Dedifferentiated amniotic fluid mesenchymal stem cell (primary cell): Measurements from ENCODE around the gene ARL15.

Experiments used
- DNase-seq: peaks from one replicate; pipeline ENCODE4 v3.0.0-alpha.2; 2016; ENCODE audit errors: extremely low spot score

The ARL15 gene

DNA sequence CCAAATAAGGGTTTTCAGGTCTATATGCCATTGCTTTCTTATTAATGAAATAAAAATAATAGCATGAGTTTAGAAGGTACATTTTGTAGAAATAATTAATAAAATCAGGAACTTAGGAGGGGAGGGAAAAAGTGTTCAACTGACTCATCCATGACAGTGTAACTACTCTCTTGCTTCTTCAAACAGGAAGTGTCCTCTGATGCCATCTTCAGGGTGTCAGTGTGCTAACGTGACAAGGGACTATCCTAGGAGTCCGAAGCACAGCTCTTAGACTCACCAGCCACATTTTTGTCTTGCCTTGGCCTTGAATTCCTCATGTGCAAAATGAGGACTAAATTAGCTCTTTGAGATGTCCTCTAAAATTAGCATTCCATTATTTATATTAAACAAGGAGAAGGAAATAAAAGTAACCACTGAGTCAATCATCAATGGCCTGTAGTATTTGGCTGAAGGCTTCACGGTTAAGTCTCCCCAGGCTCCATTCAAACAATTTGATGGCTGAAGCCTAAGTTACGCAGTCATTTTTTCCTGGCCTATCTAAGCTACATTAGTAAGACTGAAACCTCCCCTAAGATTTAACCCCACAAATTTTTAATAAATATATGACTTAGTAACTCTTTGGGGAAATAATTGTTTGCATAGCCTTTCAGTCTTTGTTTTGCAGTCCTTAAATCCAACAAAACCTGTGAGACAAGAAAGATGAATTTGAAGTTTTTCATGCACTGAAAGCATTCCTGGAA, 151.1 kb downstream of the ARL15 start:
- no peak for DNase-seq

DNA sequence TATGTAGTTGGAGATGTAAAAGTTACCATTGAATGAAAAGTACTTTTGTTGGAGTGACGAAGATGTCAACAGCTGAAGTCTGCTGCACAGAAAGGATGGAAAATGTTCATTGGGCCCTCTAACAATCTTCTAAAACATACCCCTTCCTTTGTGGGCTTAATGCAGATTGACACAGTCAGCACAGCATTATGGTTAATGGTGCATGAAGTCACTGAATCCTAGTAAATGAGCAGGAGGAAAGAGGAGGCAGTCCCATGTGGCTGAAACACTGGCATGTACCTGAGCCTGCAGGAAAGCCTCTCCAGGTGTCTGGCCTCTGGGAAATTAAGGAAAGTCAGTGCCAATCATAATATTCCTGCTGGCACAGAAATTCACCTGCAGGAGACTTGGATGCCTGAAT, 153.8 kb downstream of the ARL15 start:
- DNase-seq = no peak

DNA sequence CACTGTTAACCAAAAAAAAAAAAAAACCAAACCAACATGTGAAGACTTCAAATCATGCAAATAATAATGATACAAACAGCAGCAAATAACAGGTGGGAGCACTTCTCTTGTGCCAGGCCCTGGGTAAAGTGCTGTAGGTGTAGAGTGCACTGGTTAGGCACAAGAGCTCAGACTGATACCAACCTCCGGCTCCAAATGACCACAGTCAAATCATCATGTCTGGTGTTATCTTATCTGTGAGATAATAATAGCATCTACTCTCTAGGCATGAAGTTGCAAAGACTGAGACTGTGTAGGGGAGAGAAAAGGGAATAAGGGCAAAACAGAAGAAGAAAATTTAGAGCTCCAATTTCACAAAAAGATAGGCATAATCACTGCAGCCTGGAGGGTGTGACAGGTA, 159.5 kb downstream of the ARL15 start:
- no peak for DNase-seq

DNA sequence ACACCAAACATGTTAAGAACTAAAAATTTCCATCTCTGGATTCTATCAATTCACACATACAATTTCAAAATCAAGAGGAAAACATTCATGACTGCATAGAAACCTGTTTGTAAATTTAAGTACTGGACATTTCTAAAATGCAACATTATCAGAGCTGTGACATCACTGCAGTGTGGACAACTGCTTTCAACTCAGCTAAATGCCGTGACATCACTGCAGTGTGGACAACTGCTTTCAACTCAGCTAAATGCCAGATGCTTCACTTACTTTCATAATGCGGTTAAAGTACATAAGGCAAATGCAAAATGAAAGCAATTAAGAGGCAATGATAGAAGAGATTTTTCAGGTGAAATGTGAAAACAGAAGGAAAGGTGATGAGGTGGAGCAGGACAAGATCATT, 161.5 kb downstream of the ARL15 start:
- no peak for DNase-seq

DNA sequence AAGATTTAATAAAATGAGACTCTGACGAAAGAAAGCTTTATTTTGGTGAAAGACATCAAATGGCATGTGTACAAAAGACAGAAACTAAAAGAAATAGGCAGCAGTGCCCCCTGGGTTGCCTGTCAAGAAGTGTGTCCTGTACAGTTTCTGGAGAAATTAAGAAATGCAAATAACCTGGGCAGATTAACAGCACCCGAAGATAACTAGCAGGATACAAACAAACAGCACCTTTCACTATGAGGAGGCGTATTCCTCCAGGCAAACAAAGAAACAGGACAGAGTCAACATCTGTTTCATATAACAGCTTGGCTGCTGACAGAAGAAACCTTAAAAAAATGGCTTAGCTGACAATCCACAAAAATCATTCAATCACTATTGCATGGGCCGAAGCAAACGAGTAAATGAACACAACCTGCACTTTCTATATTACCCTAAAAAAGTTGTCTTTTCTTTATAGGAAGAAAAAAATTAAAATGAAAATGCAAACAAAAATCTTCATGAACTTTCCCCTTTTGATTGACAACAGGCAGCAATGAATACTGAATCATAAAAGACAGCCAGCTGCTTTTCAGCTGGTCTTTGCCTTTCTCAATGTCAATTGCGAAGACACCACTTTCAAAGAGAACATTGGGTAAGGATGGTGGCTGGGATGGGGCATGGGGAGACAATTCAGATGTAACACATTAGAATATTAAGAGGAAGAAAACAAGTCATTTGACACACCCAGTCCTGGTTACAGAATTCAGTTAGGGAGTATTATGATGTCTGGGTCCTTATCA, 162.1 kb downstream of the ARL15 start:
- peak; percentile 39 for DNase-seq

DNA sequence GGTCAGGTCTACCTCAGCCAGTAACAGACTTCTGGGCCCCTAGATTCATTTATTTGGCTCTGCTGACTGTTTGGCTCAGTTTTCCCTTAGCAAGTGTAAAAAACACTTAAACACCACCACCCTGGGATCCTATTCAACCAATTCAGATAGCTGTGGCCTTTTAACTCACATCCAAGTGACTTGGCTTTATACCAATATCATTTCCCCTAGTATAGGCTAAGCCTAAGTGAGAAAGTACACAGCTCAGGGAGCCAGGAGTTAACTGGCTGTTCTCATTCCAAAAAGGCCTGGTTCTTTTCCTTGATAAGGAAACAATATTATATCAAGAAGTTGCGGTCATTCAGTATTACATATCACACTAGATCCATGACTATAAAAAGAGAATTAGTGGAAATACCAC, 163.5 kb downstream of the ARL15 start:
- DNase-seq = no peak

DNA sequence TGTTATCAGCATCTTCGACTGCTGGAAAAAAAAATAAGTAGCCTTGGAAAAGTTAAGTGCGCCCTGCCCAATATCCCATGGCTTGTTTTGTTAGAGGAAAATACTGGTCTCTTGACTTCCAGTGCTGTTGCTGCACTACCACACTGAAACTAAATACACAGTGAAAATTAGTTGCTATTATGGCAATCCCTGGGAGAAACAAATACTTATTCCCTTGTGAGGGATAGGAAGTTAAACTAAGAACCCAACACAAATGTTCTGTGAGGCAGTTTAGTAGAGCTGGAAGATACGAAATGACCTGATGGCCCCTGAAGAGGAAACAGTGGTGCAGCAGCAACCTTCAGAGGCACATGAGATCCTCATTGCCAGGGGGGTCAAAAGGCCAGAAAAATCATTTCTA, 164.0 kb downstream of the ARL15 start:
- no peak for DNase-seq

DNA sequence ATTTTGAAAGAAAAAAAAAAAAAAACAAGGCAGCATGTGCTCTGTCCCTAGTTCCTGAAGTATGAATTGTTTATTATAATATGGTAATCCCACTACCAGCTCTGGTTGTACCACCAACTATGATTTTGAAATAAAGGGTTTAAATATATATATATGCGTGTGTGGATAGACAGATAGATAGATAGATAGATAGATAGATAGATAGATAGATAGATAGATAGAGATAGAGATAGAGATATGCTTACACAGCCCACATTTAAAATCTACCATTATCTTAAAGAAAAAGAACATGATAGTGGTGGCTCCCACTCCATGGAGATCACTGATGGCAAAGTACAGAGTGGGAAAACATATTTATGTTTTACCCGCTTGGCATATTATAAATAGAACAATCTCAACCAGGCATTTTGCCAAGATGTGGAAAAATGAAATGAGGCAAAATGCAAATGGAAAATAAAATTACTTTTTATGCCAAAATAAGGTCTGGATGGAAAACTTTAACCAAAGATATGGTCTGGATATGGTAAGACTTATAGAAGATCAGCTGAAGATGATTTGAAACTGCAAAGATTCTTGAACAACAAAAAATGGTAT, 170.0 kb downstream of the ARL15 start:
- no peak for DNase-seq

DNA sequence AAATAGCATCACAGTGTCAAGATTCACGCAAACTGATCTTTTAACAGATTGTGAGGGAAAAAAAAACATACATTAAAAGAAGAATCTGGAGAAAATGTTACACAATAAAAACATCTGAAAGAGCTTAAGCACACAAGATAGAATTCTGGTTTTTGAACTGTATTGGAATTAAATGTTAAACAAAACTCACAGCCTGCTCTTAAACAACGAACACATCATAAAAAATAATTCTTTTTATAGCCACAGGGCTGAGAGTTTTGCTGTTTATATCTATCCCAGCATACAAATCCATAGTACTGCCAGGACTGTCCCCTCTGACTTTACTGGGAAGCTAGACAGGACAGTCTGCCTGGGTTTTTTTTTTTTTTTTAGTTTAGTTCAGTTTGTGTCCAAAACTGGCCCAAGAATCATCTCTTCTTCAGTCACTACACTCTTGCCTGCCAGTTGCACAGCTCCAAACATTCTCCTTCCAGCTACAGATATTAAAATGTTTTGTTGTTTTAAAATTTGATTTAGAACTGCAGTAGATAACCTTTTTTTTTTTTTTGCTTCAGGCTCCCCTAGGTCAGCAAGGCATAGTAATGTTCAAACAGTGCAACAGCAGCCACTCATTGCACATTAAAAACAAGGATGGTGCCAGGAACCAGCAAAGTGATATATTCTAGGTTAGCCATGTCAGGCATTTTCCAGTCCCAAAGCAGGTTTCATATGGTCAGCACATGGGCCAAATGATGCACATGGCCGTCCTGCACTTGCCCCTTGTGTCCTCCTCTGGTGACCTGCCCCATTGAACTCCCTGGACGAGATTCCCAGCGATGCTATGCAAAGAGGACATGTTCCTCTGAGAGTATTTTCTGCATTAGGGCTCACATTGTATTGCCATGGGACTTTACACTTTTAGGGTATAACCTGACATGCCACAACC, 173.6 kb downstream of the ARL15 start:
- DNase-seq = no peak

DNA sequence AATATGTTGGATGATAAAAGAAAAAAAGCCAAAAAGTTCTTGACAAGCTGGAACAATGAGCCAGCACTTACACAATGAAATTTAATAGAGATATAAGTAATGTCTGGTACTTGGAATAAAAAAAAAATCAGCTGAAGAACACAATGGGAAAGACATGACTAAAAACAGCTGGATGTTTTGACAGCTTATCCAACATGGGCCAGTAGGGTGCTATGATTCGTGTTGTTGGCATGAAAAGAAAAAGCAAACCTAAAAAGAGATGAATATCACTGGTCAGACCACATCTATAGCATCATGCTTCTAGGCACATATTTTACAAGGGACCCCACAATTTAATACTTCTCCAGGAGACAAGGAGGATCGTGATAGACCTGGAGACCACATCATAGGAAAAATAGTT, 175.3 kb downstream of the ARL15 start:
- DNase-seq = peak; percentile 63

DNA sequence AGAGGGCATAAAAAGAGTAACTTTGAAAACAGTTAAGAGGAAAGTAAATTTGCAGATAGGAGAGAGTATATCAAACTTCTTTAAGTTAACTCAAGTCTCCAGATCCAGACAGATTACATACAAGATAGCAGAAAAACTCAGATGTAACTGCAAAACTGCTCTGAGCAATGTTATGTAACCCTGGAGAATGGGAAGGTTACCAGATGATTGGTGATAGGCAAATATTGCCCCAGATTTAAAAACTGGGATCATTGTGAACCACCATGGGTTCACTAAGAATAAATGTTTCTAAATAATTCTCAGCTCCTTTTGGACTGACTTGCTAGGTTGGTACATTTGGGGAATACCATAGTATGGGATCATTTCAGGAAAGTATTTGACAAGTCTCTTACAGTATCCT, 176.5 kb downstream of the ARL15 start:
- DNase-seq = no peak

DNA sequence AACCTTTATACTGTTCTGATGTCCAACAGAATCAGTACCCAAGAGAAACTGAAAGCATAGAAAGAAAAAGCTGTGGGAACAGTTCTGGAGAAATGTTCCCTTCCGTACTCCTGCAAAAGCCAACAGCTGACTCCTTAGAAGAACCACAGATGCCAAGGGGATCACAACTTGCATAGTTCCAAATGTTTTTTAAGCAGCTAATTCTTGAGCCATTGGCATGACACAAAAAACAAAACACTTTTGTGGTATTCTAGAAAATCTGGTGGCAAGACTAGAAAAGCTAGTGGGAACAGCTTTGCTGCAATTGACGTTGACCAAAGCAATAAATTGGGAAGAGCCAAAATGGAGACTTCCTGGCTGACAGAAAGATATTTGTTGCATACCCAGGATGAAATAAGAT, 189.9 kb downstream of the ARL15 start:
- DNase-seq = no peak

DNA sequence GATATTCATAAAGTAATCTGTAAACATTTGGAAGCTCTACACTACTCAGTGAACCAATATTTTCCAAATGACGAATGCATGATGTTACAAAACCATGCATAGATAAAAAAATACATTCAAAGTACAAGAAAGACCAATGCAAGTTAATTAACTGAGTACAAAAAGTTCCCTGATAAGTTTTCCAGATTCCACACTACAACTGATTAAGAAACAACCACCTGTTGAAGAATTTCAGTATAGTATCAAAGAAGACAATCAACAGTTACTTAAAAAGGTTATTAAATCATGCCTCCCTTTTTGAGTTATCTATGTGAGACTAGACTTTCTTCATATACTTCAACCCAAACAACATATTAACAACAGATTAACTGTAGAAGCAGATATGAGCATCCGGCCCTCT, 192.4 kb downstream of the ARL15 start:
- DNase-seq = no peak

DNA sequence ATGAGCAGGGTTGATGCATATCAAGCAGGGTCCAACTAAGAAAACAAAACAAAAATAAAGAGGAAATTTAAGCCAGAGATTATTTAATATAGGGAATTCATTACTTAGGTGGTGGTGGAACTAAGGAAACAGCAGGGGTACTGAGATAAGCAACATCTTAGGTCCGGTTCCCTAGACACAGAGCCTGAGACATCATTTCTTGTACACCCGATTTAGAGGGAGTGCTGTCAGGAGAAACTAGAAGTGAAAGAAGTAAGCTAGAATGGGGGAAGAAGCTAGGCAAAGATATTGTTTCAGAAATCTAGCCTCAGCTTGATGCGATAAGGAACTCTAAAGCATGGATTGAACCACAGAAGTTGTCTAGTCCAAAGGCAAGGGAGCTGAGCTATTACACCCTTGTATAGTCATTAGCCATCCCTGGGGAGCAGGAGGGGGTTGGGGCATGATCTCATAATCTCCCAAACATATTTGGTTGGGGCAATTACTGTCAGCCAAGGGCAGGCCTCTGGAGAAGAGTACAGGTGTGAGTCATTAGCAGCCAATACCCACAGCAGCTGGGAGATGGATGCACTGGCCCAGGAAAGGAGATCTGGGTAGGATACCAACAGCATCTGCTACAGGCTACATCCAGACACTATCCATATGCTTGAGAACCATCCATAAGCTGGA, 194.5 kb downstream of the ARL15 start:
- no peak for DNase-seq

DNA sequence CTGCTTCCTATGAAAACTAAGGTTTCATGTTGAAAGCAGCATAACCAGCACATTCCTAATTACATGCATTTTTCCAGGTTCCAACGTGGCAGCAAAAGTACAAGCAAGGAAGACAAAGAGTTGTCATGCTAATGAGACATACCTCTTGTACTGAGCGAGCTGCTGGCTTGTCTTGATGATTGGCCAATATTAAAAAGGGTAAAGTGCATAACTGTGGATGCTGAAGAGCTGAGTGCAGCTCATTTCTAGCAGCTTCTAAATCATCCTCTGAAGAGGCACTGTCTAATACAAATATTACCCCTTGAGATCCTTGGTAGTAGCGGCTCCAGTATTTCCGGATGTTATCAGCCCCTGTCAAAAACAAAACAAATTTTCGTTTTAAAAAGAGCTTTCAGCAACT, 197.3 kb downstream of the ARL15 start:
- no peak for DNase-seq

DNA sequence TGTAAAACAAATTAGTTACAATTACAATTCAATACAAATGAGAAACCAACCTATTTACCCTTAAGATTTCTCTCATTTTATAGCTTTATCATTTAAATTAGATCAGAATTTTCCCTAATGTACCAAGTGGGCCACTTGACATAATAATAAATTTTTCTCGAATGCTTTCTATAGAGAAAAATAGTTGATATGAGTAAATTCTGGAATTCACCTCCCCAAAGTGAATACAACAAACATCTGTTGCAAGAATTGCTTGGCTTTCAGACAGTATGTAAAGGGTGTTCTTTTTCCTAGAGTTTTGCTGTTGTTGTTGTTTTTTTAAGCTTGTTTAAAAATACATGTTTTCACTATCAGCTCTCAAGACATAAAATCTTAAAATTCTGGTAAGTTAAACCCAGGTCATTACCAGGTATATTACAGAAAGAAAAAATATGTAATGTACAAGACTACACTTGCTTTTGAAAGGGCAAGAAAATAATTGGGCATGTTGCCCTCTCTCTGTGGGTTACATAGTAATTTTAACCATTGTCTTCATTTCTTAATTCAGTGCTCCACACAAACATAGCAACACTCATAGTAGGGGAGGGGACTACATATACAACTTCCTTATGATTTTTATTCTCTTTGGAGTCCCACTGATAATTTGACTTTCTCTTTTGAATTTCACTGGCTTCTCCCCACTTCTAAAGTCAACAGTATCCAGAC, 200.6 kb downstream of the ARL15 start:
- DNase-seq = no peak

DNA sequence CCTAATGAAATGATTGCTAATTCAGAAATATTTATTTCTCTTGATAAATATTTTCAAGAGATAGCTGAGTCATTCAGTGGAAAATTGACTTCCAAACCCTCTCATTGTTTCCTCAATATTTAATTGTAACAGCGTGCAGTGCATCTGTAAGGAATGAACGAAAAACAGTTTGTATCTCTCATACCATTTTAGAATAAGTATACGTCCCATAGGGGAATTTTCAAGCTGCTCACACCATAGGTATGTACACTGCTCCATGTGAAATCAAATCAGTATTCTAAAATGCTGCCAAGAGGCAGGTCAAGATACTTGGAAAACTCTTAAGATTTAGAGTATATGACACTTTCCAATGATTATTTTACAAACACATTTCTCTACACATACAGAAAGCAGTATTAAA, 202.2 kb downstream of the ARL15 start:
- DNase-seq = no peak

DNA sequence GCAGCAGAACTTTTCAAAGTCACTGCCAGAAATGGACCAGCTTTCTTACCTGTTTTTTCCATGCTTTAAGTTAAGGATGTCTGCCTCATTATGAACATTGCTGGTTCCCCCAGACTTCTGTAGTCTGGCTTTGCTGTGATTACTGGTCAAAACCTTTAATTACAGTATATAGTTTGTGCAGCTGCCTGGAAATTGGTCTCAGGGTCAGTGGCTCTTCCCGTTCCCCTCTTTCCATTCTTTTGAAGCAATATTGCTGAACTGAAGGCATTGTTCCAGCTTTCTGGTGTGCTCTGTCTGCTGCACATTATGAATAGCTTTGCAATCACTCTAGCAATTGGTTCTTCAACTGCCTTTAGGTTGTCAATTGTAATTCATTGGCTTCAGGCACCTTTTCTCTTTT, 206.5 kb downstream of the ARL15 start:
- no peak for DNase-seq

DNA sequence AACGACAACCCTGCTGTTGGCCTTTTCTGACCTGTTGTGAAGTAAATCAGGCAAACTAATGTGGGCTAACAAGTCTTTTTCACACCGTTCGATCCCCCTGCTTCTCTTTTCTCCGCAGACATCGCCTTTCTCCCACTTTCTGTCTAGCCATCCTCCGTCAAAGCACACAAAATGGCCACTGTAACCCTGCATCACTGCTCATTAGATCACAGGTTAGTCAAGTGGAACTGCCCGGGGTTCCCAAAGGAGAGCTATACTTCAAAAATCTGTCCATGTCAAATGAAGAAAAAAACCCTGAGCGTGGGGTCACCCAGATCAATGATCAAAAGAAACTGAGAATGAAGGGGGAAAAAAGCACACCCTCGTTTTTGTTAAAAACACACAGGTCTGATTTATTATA, 212.1 kb downstream of the ARL15 start:
- DNase-seq = no peak

DNA sequence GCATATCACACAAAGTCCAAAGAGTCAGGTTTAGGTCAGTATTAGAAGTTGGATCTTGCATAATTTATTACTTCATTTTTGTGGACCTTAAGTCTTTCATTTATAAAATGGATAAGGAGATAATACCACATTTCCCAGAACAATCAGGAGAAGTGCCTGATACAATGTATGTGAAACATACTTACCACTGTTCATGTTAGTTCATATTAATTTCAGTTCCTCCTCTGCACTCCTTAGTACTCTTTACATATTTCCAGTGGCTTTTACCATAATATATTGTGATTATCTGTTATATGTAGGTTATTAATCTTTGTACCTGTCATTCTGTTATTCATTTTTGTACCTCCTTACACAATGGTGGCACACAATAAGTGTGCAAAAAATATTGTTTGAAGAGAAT, 214.4 kb downstream of the ARL15 start:
- DNase-seq = no peak

DNA sequence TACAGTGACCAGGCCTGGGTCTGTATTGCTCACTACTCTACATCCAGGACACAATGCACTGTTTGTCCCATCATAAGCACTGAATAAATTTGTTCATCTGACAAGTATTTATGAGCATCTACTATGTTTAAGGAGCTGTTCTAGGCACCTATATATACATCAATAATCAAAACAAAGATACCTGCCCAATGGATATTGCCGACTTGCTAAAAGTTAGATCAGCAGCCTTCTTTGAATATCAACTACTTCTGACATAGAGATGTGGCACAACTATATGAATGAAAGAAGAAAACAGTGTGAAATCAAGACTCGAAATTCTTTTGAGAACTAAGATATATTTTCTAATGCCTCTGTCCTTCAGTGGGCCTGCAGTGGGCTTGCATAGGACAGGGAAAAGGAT, 215.7 kb downstream of the ARL15 start:
- DNase-seq = no peak
